T-helper 1 cell treated with Interleukin-12 subunit alpha and Interleukin-12 subunit beta and Interleukin-4 antibody, amounts not matched to agents 30 μg/mL and 1 μg/mL, for 36 hours (primary cell): ENCODE results near the gene ANKFY1.
A peak's percentile ranks its signal among the peaks of the same experiment; 100 is the strongest.

Source experiments
- H3K27ac Mint-ChIP-seq: one replicate; pipeline ENCODE4 v1.8.0; 2021; ENCODE audit warnings: mild to moderate bottlenecking, mixed read lengths
- H3K27me3 Mint-ChIP-seq: one replicate; pipeline ENCODE4 v1.8.0; 2021; ENCODE audit warnings: low read depth, mixed read lengths
- H3K36me3 Mint-ChIP-seq: one replicate; pipeline ENCODE4 v1.8.0; 2021; ENCODE audit warnings: low read depth, mixed read lengths
- H3K4me1 Mint-ChIP-seq: one replicate; pipeline ENCODE4 v1.8.0; 2021; ENCODE audit warnings: low read depth, mixed read lengths
- H3K4me3 Mint-ChIP-seq: one replicate; pipeline ENCODE4 v1.8.0; 2021; ENCODE audit warnings: mild to moderate bottlenecking, moderate library complexity, mixed read lengths
- H3K9me3 Mint-ChIP-seq: one replicate; pipeline ENCODE4 v1.8.0; 2021; ENCODE audit warnings: mixed read lengths

The ANKFY1 gene

DNA sequence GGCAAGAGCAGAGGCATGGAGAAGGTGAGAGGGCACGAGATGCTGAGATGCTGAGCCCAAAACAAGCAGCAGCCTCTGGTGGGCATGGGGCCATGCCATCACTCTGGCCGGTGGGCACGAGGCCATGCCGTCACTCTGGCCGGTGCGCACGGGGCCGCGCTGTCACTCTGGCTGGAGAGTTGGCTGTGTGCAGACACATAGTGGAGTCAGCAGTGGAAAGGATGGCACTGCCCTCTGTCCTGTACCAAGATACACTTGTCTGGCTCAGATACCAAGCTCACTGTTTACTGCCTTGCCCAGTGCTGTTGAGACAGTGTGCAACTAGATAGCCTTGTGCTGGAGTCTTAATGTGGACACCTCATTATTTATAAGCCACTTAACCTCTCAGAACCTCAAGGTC lies 75.7 kb downstream of the ANKFY1 start:
- H3K4me1 Mint-ChIP-seq = peaks cover 2% of the 10 kb centered on the region
- peaks cover 24% of the 10 kb centered on the region for H3K36me3 Mint-ChIP-seq
- H3K27me3 Mint-ChIP-seq = no peaks in the 10 kb centered on the region
- H3K4me3 Mint-ChIP-seq = no peak overlapping the region
- no peak overlapping the region for H3K27ac Mint-ChIP-seq
- H3K9me3 Mint-ChIP-seq = no peaks in the 10 kb centered on the region

DNA sequence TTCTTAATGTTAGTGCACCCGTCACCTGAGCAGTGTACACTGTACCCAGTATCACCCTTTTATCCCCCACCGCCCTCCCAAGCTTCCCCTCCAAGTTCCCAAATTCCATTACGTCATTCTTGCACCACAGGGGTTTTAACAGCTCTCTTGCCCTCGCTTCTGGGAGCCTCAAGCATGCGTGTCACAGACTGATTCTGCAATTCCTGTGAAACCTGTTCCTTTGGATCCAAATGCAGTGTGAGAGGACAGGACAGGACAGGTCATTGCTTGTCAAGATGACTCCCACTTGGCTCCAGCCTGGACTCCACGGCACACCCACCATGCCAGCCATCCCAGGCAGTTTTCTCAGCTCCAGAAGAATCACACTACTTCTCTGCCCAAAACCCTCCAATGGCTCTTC lies 76.7 kb downstream of the ANKFY1 start:
- Mint-ChIP-seq H3K27ac (no peak overlapping the region), H3K36me3 (peaks cover 31% of the 10 kb centered on the region), H3K4me3 (no peak overlapping the region), H3K27me3 (no peaks in the 10 kb centered on the region), H3K9me3 (no peaks in the 10 kb centered on the region), H3K4me1 (peaks cover 2% of the 10 kb centered on the region)

- H3K36me3 Mint-ChIP-seq = peaks cover 34% of the 10 kb centered on the region
- H3K4me1 Mint-ChIP-seq = peaks cover 2% of the 10 kb centered on the region
- H3K27ac Mint-ChIP-seq = no peak overlapping the region
- no peaks in the 10 kb centered on the region for H3K27me3 Mint-ChIP-seq
- no peak overlapping the region for H3K4me3 Mint-ChIP-seq
- no peaks in the 10 kb centered on the region for H3K9me3 Mint-ChIP-seq
Measured at GRCh38 chr17:4186357-4186881, 77.4 kb downstream of the ANKFY1 start.

GRCh38 chr17:4185656-4186055 lies 78.1 kb downstream of the ANKFY1 start:
- Mint-ChIP-seq H3K36me3 (peaks cover 34% of the 10 kb centered on the region), H3K27me3 (no peaks in the 10 kb centered on the region), H3K9me3 (no peaks in the 10 kb centered on the region), H3K27ac (no peak overlapping the region), H3K4me1 (peaks cover 2% of the 10 kb centered on the region), H3K4me3 (no peak overlapping the region)

DNA sequence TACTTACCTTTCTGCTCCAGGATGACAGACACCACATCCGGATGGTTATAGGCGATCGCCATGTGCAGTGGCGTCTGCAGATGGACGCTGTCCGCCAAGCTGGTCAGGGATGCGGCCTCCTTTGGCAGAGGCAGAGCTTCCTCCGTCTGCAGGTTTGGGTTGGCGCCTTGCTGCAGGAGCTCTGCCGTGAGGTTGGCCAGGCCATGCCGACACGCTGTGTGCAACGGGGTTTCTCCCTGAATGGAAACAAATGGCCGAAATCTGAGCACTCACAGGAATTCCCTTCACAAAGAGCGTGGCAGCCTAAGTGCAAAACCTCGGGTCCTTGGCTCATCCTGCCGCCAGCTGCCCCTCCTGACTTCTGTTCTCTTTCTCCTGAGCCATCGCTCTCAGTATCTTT lies 79.0 kb downstream of the ANKFY1 start:
- H3K9me3 Mint-ChIP-seq = no peaks in the 10 kb centered on the region
- no peak overlapping the region for H3K4me3 Mint-ChIP-seq

GRCh38 chr17:4182043-4182442 lies 81.7 kb downstream of the ANKFY1 start:
- peaks cover 22% of the 10 kb centered on the region for H3K4me1 Mint-ChIP-seq
- H3K9me3 Mint-ChIP-seq = no peaks in the 10 kb centered on the region
- no peak overlapping the region for H3K4me3 Mint-ChIP-seq
- H3K36me3 Mint-ChIP-seq = peaks cover 58% of the 10 kb centered on the region
- H3K27me3 Mint-ChIP-seq = no peaks in the 10 kb centered on the region
- no peak overlapping the region for H3K27ac Mint-ChIP-seq

More for the DNA sequence above, 79.0 kb downstream of the ANKFY1 start:
- no peaks in the 10 kb centered on the region for H3K27me3 Mint-ChIP-seq
- H3K4me1 Mint-ChIP-seq = peaks cover 2% of the 10 kb centered on the region
- H3K36me3 Mint-ChIP-seq = peaks cover 35% of the 10 kb centered on the region
- H3K27ac Mint-ChIP-seq = no peak overlapping the region

GRCh38 chr17:4180791-4181190 lies 83.0 kb downstream of the ANKFY1 start:
- Mint-ChIP-seq H3K9me3 (no peaks in the 10 kb centered on the region), H3K36me3 (peaks cover 57% of the 10 kb centered on the region), H3K27ac (no peak overlapping the region)

GRCh38 chr17:4179071-4179470 lies 84.7 kb downstream of the ANKFY1 start:
- Mint-ChIP-seq H3K27me3 (no peaks in the 10 kb centered on the region), H3K36me3 (peaks cover 65% of the 10 kb centered on the region), H3K9me3 (no peaks in the 10 kb centered on the region), H3K4me3 (no peak overlapping the region), H3K4me1 (peaks cover 46% of the 10 kb centered on the region), H3K27ac (peak overlapping the region; percentile 59)

More at GRCh38 chr17:4180791-4181190, 83.0 kb downstream of the ANKFY1 start:
- H3K4me1 Mint-ChIP-seq = peaks cover 35% of the 10 kb centered on the region
- no peaks in the 10 kb centered on the region for H3K27me3 Mint-ChIP-seq
- H3K4me3 Mint-ChIP-seq = no peak overlapping the region

DNA sequence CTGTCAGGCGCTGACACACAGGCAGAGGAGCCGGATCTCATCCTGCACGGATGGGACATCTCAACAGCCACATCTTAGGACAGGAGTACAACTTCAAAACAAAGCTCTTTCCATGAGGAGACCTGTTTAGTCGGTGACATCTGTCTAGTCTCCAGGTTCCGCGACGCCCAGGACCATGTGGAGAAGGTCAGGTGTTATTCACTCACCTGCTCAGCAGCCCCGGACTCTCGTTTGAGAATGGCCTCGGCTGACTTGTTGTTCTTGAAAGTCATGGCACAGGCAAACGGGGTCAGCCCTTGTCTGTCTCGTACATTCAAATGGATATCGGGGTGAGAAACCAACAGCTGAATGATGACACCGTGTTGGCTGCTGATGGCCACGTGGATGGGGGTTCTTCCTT lies 85.1 kb downstream of the ANKFY1 start:
- Mint-ChIP-seq H3K9me3 (no peaks in the 10 kb centered on the region), H3K36me3 (peaks cover 66% of the 10 kb centered on the region), H3K4me1 (peaks cover 50% of the 10 kb centered on the region), H3K4me3 (no peak overlapping the region), H3K27ac (peak overlapping the region; percentile 31), H3K27me3 (no peaks in the 10 kb centered on the region)

- peaks cover 50% of the 10 kb centered on the region for H3K4me1 Mint-ChIP-seq
- no peaks in the 10 kb centered on the region for H3K9me3 Mint-ChIP-seq
- no peak overlapping the region for H3K4me3 Mint-ChIP-seq
- no peaks in the 10 kb centered on the region for H3K27me3 Mint-ChIP-seq
- H3K36me3 Mint-ChIP-seq = peaks cover 63% of the 10 kb centered on the region
- peak overlapping the region; percentile 28 for H3K27ac Mint-ChIP-seq
Measured at GRCh38 chr17:4177806-4178205, 86.0 kb downstream of the ANKFY1 start.

GRCh38 chr17:4176808-4177472 lies 86.8 kb downstream of the ANKFY1 start:
- H3K36me3 Mint-ChIP-seq = peaks cover 62% of the 10 kb centered on the region
- peak overlapping the region; percentile 99 for H3K27ac Mint-ChIP-seq
- no peaks in the 10 kb centered on the region for H3K9me3 Mint-ChIP-seq
- H3K27me3 Mint-ChIP-seq = no peaks in the 10 kb centered on the region
- peaks cover 50% of the 10 kb centered on the region for H3K4me1 Mint-ChIP-seq
- peak overlapping the region; percentile 85 for H3K4me3 Mint-ChIP-seq

- Mint-ChIP-seq H3K27ac (peak overlapping the region; percentile 99), H3K36me3 (peaks cover 65% of the 10 kb centered on the region), H3K4me1 (peaks cover 50% of the 10 kb centered on the region), H3K9me3 (no peaks in the 10 kb centered on the region), H3K27me3 (no peaks in the 10 kb centered on the region), H3K4me3 (peak overlapping the region; percentile 85)
Measured at GRCh38 chr17:4175921-4176807, 87.6 kb downstream of the ANKFY1 start.

DNA sequence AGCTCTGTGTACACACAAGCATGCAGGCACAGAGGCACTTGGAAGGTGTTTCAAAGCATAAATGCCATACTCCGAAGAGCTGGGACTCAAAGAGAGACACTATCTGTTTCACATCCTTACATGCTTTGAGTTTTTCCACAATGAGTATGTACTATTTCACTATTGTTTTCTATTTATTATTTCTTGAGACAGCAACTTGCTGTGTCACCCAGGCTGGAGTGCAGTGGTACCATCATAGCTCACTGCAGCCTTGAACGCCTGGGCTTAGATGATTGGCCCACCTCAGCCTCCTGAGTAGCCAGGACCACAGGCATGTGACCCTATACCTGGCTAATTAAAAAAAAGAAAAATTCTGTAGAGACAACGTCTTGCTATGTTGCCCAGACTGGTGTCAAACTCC lies 89.2 kb downstream of the ANKFY1 start:
- H3K9me3 Mint-ChIP-seq = no peaks in the 10 kb centered on the region
- peaks cover 73% of the 10 kb centered on the region for H3K36me3 Mint-ChIP-seq
- peaks cover 50% of the 10 kb centered on the region for H3K4me1 Mint-ChIP-seq
- peak overlapping the region; percentile 54 for H3K27ac Mint-ChIP-seq
- peak overlapping the region; percentile 6 for H3K4me3 Mint-ChIP-seq
- H3K27me3 Mint-ChIP-seq = no peaks in the 10 kb centered on the region

GRCh38 chr17:4173781-4174180 lies 90.0 kb downstream of the ANKFY1 start:
- H3K4me1 Mint-ChIP-seq = peaks cover 43% of the 10 kb centered on the region

DNA sequence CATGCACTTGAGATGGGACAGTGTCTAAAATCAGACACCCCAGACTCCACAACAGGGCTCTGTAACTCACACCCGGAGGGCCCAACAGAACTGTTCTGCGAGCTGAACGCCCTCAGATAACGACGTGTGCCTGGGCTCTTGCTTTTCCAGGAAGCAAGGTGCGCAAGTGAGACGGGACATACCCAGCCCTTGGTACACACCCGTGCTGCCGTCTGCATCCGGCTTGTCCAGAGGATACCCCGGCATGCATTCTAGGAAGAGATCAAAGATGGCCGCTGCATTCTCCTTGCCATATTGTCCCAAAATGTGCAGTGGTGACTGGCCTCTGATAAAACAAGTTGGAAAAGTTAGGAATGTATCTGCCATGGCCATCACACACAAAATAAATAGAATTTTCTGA lies 91.4 kb downstream of the ANKFY1 start:
- Mint-ChIP-seq H3K36me3 (peaks cover 68% of the 10 kb centered on the region), H3K27ac (peak overlapping the region; percentile 52), H3K4me3 (no peak overlapping the region), H3K27me3 (no peaks in the 10 kb centered on the region), H3K9me3 (no peaks in the 10 kb centered on the region), H3K4me1 (peaks cover 31% of the 10 kb centered on the region)

More at GRCh38 chr17:4173781-4174180, 90.0 kb downstream of the ANKFY1 start:
- no peaks in the 10 kb centered on the region for H3K9me3 Mint-ChIP-seq
- H3K27me3 Mint-ChIP-seq = no peaks in the 10 kb centered on the region
- H3K36me3 Mint-ChIP-seq = peaks cover 75% of the 10 kb centered on the region
- H3K4me3 Mint-ChIP-seq = peak overlapping the region; percentile 6
- H3K27ac Mint-ChIP-seq = peak overlapping the region; percentile 54
